GM18909 (cell line): Measurements from ENCODE around the gene PARP8.

ENCODE experiments used
- ATAC-seq: cut with Tn5 transposase; IDR thresholded peaks from one replicate; pipeline ENCODE4 v1.9.1; 2021; ENCODE audit warnings: mild to moderate bottlenecking; ENCODE audit not compliant: unreplicated experiment, poor library complexity

Gene PARP8

GRCh38 chr5:50878470-50878869 is 212.0 kb downstream of the PARP8 start:
- ATAC-seq: no peak

GRCh38 chr5:50881407-50881806 is 215.0 kb downstream of the PARP8 start:
- ATAC-seq: no peak

- ATAC-seq: no peak
These were observed 220.4 kb downstream of the PARP8 start for GRCh38 chr5:50886657-50887345.

GRCh38 chr5:50887889-50888633 is 221.6 kb downstream of the PARP8 start:
- ATAC-seq: no peak

- ATAC-seq: no peak
These were observed 222.3 kb downstream of the PARP8 start for GRCh38 chr5:50888751-50889150.

- ATAC-seq: no peak
These were observed 223.4 kb downstream of the PARP8 start for GRCh38 chr5:50889790-50890189.
